HT-29 (cell line): ENCODE data around the gene PLA2G1B. TPM values are rescaled to one million over a fixed set of nuclear protein-coding genes. Genes with fewer than 3 reads are reported as not detected.

Experiments
- DNase-seq: peaks from one replicate; pipeline ENCODE4 v3.0.0-alpha.2; 2015; ENCODE audit warnings: low spot score
- total RNA-seq: library from RNA; depleted of rRNA; stranded (reverse); fragments of >200 nt; shearing (Covaris generic); gene quantifications from 2 replicates; pipeline ENCODE4 v1.2.3, GENCODE V29; 2014; rRNA removed

PLA2G1B gene
- not detected in 2 replicates for total RNA-seq

DNA sequence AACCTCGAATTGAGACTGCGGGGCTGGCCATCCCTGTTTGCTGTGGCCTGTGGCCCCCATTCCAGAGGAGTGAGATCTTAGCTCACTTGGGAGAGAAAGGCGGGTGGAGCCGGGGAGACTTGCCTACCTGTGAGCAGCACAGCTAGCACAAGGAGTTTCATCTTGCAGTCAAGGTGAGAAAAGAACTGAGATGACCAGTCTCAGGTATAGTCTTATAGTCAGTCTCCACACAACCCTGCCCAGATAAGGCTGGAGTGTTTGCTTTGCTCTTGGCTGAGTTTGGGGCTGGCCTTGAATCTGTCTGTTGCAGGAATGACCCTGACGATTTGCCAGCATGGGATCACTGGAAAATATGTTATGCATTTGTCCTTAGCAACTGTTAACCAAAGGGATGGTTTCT, at the start of gene PLA2G1B:
Gene PLA2G1B, minus strand, starts transcription at position 187 of the 400 bp plus-strand sequence. Its CDS starts 26 bp downstream, at position 161.
- no peak for DNase-seq

DNA sequence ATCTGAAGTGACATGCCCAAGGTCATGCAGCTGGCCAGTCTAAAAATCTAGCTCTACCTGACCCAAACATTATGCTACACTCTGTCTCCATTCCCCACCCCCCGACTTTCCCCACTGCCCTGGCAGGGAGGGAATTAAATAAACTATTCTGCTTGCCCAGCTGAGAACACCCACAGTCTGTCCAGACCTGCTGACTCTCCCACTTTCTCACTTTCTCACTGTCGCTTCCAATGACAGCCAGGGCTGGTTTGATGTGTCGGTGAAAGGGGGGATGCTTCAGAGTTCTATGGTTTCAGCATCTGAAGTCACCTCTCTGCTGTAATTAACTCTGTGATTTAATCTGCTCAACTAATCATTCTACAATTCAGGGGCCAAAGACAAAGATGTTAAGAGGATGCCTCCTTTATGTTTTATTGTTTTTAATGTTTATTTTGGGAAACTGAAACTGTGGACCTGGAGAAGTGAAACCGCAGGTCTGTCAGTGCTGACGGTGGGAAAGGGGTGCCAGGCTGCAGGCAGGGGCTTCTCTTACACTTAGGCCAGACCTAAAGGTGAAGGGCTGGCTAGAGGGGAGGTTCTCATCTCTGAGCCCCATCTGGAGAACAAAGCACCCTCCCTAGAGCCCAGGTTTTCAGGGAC, 49.5 kb upstream of the PLA2G1B start:
- no peak for DNase-seq

DNA sequence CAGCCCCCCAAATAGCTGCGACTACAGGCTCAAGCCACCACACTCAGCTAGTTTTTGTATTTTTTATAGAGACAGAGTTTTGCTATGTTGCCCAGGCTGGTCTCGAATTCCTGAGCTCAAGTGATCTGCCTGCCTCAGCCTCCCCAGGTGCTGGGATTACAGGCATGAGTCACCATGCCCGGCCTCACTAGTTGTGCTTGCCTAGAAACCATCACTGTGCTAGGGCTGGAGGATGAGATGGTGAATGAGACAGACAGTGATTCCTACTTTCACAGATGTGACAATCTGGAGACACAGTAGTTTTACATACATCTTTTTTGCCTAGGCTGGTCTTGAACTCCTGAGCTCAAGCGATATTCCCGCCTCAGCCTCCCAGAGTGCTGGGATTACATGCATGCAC, 48.8 kb upstream of the PLA2G1B start:
- no peak for DNase-seq

DNA sequence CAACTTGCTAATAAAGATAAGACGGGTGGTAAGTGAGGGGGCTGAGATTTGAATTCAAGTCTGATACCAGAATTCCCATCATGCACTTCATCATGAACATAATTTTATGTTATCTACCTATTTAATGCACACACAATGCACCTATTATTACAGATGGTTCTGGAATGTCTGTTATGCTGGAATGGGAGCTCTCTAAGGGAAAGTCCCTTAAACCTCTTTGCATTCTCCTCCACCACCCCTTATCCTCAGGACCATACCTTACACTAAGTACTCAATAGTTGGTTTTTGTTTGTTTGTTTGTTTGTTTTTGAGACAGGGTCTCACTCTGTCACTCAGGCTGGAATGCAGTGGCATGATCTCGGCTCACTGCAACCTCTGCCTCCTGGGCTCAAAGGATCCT, 48.4 kb upstream of the PLA2G1B start:
- no peak for DNase-seq

DNA sequence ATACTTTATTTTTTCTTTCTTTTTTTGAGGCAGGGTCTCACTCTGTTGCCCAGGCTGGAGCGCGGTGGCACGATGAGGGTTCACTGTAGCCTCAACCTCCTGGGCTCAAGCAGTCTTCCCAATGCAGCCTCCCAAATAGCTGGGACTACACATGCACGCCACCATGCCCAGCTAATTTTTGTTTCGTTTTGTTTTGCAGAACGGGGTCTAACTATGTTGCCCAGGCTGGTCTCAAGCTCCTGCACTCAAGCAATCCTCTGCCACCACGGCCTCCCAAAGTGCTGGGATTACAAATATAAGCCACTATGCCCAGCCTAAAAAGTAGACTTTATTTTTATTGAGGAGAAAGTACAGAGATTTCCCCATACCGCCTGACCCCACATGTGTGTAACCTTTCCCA, 46.1 kb upstream of the PLA2G1B start:
- no peak for DNase-seq

DNA sequence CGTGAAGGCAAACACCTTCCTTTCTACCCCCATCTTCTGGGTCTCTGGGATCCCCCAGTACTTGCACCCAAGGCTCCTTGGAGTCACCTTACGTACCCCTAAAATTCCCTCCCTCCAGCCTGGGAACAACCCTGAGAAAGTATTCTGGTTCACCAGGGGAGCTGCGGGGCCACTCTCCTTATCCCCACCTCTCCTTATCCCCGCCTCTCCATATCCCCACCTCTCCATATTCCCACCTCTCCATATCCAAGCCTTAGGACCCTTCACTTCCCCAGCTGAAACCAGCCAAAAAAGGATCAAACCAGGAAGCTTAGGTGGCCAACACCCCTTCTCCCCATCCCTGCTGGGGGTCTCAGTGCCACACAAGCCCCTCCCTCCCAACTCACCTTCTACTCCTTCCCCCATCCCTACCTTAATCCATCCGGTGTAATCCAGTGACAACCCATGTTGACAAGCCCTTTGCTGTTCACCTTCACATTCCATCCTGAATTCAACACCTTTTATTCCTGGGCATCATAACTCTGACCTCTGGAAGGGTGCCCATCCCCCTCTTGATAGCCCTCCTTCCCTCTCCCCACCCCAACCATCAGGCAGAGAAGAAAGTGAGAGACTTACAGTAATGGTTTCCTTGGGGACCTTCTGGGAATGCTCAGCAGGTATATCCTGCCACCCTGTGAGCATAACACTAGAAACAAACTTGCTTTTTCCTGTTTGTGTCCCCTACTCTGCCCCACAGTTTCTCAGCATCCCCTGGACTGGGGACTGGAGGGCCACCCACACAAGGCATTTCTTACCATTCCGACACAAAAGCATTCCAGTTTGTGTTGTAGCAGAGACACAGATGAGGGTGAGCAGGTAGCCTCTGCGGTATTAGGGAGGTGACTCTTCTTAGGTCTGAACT, 43.0 kb upstream of the PLA2G1B start:
- DNase-seq = no peak

DNA sequence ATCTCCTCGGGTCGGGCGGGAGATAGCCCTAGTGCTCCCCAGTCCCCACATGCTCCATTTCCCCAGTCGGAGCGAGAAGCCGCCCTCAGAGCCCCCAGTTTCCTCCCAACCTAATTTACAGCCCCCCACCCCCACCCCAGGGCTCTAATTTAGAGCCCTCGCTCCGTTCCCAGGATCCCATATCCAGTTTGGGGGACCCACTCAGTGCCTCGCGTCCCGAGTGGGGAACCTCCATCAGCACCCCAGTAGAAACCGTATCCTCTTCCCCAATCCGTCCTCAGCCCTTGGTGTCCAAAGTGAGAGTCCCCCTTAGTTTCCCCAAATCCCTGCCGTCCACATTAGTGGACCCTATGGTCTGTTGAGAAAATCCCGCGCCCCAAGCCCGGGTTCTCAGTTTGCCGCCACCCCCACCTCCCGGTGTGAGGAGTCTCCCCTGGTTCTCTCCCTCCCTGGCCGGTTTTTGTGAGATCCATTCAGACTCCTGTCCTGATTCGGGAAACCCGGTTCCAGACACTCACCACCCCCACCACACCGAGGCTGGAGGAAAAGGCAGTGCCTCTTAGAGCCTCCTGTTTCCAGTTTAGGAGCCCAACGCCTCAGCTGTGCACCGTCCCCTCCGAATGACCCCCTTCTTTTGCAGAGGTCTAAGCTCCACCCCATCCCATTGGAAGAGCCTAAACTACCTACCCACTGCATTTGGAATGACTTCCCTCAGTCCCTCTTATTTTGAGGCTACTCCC, 42.2 kb upstream of the PLA2G1B start:
- DNase-seq = no peak

DNA sequence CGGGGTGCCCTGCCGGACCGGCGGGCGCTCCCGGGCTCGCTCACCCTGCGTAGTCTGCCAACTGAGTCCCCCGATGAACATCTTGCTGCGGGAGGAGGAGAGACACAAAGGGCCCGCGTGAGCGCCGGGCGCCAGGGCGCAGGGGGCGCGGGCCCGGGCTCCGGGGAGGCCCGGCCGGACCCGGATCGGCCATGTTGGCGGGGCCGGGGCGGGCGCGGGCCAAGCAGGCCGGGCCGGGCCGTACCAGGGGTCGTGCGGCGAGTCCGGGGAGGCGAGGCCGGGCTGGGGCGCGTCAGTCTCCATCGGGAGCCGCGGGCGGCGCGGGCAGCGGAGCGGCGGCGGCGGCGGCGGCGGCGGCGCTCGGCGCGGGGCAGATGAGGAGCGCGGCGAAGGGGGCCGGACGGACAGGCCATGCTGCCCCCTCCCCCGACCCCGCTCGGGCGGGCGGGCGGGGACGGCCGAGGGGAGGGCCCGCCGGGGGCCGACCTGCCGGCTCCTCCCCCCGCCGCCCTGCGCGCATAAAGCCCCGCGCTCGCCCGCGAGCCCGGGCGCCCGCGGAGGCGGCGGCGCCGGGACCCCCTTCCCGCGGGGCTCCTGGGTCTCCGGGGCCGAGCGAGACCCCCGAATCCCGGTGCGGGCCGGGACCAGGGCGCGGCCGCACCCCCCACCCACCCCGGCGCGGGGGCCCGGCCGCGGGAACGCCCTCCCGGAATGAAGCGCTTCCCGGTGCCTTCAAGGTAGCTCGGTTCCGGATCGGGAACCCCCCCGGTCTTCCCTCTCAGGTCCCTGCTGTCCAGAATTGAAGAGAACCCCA, 41.4 kb upstream of the PLA2G1B start, which contains the start of gene MSI1:
Gene MSI1, minus strand, starts transcription at position 376 of the 814 bp plus-strand sequence. Its CDS starts 73 bp downstream, at position 303.
- no peak for DNase-seq

DNA sequence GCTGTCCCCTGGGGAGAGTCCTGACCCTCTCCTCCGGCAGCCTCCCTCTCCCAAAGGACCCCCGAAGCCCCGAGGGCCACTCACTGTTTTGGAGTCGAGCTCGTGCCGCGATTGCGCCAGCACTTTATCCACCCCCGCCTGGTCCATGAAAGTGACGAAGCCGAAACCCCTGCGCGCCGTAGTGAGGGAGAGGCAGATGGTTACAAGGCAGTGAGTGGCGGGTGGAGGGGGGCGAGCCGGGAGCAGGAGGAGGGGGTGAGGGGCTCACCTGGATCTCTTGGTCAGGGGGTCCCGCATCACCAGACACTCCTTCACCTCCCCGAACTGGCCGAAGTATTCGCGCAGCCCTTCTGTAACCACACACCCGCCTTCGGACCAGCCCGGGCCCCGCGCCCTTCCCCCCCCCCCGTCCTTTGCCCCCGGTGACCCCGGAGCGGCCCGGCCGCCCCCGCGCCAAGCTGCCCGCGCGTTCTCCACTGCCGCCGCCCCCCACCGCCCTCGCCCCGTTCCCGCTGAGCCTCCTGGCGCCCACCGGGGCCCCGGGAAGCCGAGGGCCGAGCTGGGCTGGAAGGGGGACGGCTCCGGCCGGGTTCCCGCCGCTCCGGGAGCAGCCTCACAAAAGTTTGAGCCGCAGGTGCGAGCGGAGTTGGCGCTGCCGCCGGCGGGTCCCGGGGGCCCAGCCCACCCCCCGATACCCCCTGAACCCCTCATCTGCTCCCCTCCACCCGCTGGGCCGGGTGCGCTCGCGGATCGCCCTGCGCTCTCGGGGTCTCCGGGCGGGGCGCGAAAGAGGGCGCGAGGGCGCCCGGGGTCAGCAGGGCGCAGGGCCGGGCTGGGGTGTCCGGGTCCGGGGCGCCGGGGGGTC, 40.6 kb upstream of the PLA2G1B start:
- DNase-seq = no peak

DNA sequence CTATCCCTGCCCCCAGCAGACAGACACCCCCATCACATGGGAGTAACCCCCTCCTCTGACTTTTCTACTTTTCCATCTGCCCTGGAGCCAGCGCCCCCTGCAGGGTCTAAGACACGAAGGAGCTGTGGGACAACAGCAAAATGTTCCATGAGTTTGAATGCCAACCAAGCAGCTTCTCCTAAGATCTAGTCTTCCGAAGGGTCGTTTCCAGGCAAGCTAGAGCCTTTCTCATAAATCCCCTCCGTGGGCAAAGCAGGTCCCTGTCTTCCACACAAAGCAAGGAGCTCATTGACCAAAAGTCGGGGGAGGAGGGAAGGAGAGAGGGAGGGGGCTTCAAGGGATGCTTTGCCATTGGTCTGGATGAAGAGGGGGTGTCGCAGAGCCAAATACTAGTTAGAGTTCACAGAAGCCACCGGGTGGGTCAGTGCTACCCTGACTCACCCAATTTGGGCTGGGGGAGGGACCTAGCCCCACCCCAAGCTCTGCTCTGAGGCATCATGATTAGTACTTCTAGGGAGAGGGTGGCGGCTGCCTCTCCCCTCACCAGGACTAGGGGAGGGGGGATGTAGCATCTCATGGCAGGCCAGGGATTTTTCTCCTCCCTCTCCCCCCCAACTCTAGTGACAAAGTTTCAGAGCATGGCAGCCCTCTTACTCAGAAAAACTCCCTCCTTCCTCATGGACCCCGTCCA, 39.8 kb upstream of the PLA2G1B start:
- no peak for DNase-seq

DNA sequence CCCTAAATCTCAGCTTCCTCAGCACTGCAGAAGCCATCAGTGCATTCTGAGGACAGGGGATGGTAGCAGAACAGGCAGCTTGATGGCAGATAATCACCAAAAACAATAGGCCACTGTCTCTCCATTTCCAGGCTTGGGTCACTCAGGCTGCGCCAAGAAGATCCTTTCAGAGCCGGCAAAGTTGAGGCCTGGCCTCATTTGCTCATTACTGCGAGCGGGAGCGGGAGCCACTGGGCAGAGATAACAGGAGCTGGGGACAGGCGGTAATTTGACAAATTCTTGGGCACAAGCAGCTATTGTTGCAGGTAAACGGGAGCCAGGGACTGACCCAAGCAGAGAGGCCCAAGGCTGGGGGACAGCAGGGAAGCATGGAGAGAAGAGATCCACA, 39.3 kb upstream of the PLA2G1B start:
- no peak for DNase-seq

DNA sequence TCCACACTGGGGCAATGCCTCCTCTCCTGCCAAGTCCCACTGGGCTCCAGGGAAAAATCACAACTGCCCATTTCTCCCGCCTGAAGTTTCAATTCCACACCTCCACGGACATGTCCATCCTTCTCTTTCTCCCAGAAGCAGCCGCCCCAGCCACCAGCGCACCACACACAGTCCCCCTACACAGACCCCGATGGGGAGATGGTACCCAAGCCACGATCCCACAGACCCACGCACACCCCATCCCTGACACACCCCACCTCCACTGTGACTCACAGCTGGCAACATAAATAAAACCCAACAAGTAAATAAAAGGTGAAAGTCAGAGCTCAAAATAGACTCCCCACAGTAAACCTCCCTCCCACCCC, 38.7 kb upstream of the PLA2G1B start:
- no peak for DNase-seq

DNA sequence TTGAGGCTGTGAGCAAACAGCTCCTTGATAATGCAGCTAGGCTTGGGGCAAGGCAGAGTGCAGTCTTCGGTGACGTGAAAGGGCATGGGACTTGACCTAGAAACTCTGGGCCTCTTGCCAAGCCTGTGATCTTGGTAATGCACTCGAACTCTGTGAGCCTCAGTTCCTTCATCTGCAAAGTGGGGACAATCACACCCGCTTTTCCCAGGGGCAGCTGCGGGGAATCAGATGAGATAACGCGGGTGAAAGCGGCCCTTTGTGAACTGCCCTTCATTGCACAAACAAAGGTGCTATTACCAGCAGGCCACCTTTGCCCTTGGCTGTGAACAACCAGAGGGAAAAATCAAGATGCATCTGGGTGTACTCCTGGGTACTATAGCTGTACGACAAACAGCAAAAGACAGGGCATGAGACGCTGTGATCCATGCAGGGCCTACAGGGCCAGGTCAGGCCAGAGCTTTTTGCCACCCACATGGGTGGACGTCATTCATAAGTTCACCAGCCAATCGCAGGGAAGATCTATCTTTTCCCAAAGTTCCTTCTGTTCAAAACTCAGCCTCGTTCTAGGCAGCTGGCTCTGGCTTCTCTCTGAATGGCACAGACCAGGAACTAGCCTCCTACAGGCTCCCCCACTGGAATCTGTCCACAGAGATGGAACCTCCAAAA, 38.2 kb upstream of the PLA2G1B start:
- DNase-seq = no peak

DNA sequence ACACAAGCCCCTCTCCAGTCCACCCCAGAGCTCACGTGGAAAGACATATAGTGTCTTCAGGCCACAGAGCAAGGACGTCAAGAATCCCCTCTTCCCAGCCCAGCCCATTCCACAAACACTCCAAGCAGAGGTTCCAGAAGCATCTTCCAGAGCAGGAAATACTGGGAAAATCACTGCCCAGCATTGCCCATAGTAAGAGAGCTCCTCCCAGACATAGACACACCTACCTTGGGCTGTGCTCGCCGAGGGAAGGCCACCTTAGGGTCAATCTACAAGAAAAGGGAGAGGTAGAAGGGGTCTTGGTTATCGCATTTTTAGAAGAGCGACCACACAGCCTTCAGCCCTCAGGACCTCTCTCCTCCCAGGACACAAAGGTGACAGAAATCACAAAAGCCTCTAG, 36.9 kb upstream of the PLA2G1B start:
- DNase-seq = no peak

DNA sequence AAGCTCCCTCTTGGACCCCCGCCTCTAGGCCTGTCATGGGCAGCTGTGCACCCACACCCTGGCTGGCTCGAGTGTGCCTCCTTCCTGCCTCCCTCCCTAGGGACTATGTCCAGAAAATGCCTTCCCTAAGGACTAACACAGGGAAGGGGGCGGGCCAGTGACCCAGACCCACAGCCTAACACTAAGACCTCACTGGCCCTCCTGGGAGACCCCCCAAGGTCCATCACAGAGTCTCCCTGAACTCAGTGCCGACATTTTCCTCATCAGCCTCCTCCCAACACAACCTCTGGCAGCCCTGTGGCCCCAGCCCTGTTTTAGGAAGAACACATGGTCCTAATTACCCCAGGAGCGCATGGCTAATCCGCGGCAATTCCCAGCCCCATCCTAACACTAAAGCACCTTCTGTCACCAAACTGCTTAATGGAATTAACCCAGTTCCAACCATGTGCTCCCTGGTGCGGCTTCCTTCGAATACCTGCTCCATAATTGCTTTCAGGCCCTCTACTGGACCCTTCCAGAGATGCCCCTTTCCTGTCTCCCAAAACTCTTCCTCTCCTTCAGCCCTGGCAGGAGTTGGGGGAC, 35.8 kb upstream of the PLA2G1B start:
- DNase-seq = no peak

DNA sequence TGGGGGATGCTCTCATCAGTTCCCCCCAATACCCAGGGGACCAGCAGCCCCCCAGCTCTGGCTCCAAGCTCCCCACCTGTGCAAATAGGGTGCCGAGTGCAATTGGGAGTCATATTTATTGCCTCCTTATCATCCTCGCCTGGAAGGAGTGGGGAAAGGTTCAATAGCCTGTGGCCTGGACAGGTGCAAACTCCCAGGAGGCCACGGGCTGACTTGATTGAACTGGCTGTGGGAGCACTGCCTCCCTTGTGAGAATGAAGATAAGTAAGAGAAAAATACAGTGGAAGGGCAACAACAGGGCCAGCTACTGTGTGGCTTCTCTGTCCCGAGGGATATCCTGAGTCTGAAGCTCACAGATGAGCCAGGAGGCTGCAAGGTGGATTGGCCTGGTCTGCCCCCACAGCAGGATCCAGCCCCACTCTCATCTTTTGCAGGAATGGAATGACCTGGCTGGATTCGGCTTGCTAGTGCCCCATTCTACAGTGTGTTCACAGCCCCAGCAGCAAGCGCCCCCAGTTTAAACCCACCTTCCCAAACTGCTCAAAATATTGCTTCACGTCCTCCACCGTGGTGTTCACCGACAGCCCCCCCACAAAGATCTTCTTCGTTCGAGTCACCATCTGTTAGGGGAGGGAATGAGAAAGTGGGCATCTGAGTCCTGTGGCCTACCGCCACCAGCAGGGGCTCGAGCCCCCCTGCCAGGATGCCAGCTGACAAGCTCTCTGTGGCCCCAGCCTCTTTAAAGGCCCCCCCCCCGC, 35.1 kb upstream of the PLA2G1B start:
- no peak for DNase-seq

DNA sequence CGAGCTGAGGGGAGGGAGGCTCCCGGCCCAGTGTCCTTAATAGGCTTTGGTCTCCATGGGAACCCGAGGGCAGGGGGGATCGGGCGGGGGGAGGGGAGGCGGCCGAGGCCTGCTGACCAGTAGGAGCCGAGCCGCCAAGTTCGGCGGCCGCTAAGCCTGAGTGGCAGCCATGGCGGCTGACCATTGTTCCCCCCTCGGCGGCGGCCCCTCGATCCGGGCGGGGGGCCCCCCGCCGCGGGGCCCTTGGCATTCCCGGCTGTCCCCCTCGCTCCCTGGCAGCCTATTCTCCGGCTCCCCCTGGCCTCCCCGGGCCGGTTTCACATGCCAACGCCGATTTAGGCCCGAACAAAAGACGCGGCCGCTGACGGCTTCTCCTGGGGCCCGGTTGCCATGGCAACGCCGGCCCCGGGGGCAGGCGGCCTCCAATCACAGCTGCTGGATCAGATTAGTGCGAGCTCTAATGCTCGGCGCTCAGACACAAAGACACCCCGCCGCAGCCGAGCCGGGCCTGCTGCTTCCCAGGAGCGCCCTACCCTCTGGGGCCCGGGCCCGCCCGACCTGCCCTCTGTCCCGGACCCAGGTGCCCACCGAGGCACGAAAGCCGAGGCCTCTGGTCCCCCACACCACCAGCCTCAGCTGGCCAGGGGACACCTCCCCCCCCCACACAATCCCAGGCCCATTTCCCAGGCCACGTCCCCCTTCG, 34.1 kb upstream of the PLA2G1B start:
- no peak for DNase-seq
